PC-3 (cell line): ENCODE measurements around the gene MSH3. TPM values are rescaled to one million over a fixed set of nuclear protein-coding genes. Genes with fewer than 3 reads are reported as not detected.

Source experiments
- ATAC-seq: fragments of 200-7000 bp; cut with Tn5 transposase; 2 replicates; pipeline ENCODE4 v1.9.1; 2020; ENCODE audit warnings: mild to moderate bottlenecking, moderate library complexity
- BruUV-seq: library from RNA; stranded (reverse); fragments of 400-500 nt; replicated peaks from 2 replicates; lab custom pipeline; 2021; lab: Mats Ljungman, UMichigan
- CTCF ChIA-PET: fragments of 300-600 bp; sonication (Branson Sonifier 250); formaldehyde crosslinking; loops from one replicate; lab custom pipeline; 2022; ENCODE audit warnings: antibody characterized with exemption; lab: Charles Lee
- POLR2A ChIA-PET: fragments of 300-600 bp; sonication (Branson Sonifier 250); formaldehyde crosslinking; loops from one replicate; lab custom pipeline; 2022; ENCODE audit warnings: antibody characterized with exemption; ENCODE audit not compliant: unreplicated experiment; lab: Charles Lee
- DNase-seq: peaks from one replicate; pipeline ENCODE4 v3.0.0-alpha.2; 2015
- H2AFZ ChIP-seq: fragments of 300-600 bp; sonication (generic); 2 replicates; pipeline ENCODE4 v1.6.0; 2016; ENCODE audit warnings: antibody characterized with exemption, low read length
- H3F3A ChIP-seq: fragments of 300-600 bp; sonication (generic); one replicate; pipeline ENCODE4 v1.6.0; 2017; ENCODE audit warnings: antibody characterized with exemption, low read length, control low read depth, mild to moderate bottlenecking; ENCODE audit not compliant: unreplicated experiment
- H3K27ac ChIP-seq: fragments of 300-600 bp; sonication (generic); 2 replicates; pipeline ENCODE4 v1.5.1; 2016; ENCODE audit warnings: mild to moderate bottlenecking, low read length
- H3K27me3 ChIP-seq: fragments of 300-600 bp; sonication (generic); 2 replicates; pipeline ENCODE4 v1.6.1; 2016; ENCODE audit warnings: low read length, mixed read lengths
- H3K36me3 ChIP-seq: fragments of 300-600 bp; sonication (generic); 2 replicates; pipeline ENCODE4 v1.6.1; 2016; ENCODE audit warnings: low read depth, mixed run types, low read length, mixed read lengths
- H3K4me1 ChIP-seq: fragments of 300-600 bp; sonication (generic); 2 replicates; pipeline ENCODE4 v1.5.1; 2016; ENCODE audit warnings: low read length; ENCODE audit not compliant: insufficient read depth
- H3K4me2 ChIP-seq: fragments of 300-600 bp; sonication (generic); 2 replicates; pipeline ENCODE4 v1.6.0; 2016; ENCODE audit warnings: low read length
- H3K4me3 ChIP-seq: fragments of 300-600 bp; sonication (generic); 2 replicates; pipeline ENCODE4 v1.5.1; 2016; ENCODE audit warnings: mild to moderate bottlenecking, low read length, mixed read lengths
- H3K79me2 ChIP-seq: fragments of 300-600 bp; sonication (generic); 2 replicates; pipeline ENCODE4 v1.6.1; 2017; ENCODE audit warnings: low read length, mixed read lengths
- H3K9ac ChIP-seq: fragments of 300-600 bp; sonication (generic); 2 replicates; pipeline ENCODE4 v1.6.0; 2016; ENCODE audit warnings: mild to moderate bottlenecking, low read length
- H3K9me2 ChIP-seq: fragments of 300-600 bp; sonication (generic); replicated peaks from 2 replicates; pipeline ENCODE4 v1.6.1; 2016; ENCODE audit warnings: mixed run types, low read length, mixed read lengths
- H3K9me3 ChIP-seq: fragments of 300-600 bp; sonication (generic); 2 replicates; pipeline ENCODE4 v1.6.1; 2016; ENCODE audit warnings: low read length, mixed read lengths
- H4K20me1 ChIP-seq: fragments of 300-600 bp; sonication (generic); 2 replicates; pipeline ENCODE4 v1.6.1; 2016; ENCODE audit warnings: low read length, mixed read lengths
- EZH2 ChIP-seq: fragments of 300-600 bp; sonication (generic); IDR thresholded peaks from one replicate; pipeline ENCODE4 v1.6.1; 2017; ENCODE audit warnings: antibody characterized with exemption, mild to moderate bottlenecking, low read length; ENCODE audit not compliant: unreplicated experiment
- EZH2phosphoT487 ChIP-seq: fragments of 300-600 bp; sonication (generic); IDR thresholded peaks from 2 replicates; pipeline ENCODE4 v1.6.1; 2018; ENCODE audit warnings: mild to moderate bottlenecking, antibody characterized with exemption, low read length, borderline replicate concordance
- intact Hi-C: fragments of 100-400 bp; cut with micrococcal nuclease; formaldehyde crosslinking; loops from 2 replicates; pipeline ENCODE4 v1.9.0; 2023
- total RNA-seq: library from RNA; depleted of rRNA; stranded (reverse); fragments of >200 nt; gene quantifications from 2 replicates; pipeline ENCODE4 v1.2.3, GENCODE V29; 2014
- TF ChIP-seq, protein P1 (sequence below): fragments of 300-600 bp; sonication (generic); conservative IDR thresholded peaks from 2 replicates; pipeline ENCODE4 v1.5.1; 2017; ENCODE audit warnings: antibody characterized with exemption, low read depth, mild to moderate bottlenecking, low read length

MSH3 gene
- total RNA-seq, 1 experiment from 2014 or later, result 9.0 TPM

DNA sequence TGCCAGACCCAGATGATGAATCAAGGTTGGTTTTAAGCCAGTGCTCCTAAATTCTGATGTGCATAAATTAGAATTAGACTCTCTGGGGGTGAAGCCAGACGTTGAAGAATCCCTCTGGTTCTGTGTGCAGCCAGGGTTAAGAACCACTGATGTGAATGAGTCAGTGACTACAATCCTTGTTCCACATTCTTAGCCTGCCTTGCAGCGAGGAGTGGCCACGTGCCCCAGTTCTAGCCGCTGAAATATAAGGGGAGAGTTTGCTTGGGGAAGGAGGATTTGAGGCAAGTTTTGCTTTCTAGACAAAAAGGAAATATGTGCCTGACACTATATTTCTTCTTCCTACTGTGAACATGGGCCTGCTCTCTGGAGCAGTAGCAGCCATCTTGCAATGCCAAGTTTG lies 34.2 kb upstream of the MSH3 start:
- Histone ChIP-seq H3F3A (no peaks in the 10 kb centered on the region), H2AFZ (no peak overlapping the region), H3K79me2 (no peaks in the 10 kb centered on the region), H3K9me2 (no peaks in the 10 kb centered on the region), H3K27me3 (no peaks in the 10 kb centered on the region), H3K4me2 (no peak overlapping the region), H3K36me3 (no peaks in the 10 kb centered on the region), H3K9me3 (no peaks in the 10 kb centered on the region), H4K20me1 (no peaks in the 10 kb centered on the region), H3K9ac (no peak overlapping the region), H3K4me3 (no peak overlapping the region), H3K4me1 (no peaks in the 10 kb centered on the region), H3K27ac (no peak overlapping the region)
- no TSS peak for BruUV-seq
- intact Hi-C loops, result no loop called here
- POLR2A ChIA-PET, result no interaction called here
- ATAC-seq (no peak; the same call in 1 of the 2 replicates), DNase-seq (no peak)
- CTCF ChIA-PET, result interaction anchor here (0.8 kb wide), 1 partner anchor 18 kb away, joined by 3 read pairs; no protein-coding TSS in a partner anchor
- TF ChIP-seq EZH2phosphoT487 (no peak), EZH2 (no peak)
- TF ChIP-seq, protein P1, sequence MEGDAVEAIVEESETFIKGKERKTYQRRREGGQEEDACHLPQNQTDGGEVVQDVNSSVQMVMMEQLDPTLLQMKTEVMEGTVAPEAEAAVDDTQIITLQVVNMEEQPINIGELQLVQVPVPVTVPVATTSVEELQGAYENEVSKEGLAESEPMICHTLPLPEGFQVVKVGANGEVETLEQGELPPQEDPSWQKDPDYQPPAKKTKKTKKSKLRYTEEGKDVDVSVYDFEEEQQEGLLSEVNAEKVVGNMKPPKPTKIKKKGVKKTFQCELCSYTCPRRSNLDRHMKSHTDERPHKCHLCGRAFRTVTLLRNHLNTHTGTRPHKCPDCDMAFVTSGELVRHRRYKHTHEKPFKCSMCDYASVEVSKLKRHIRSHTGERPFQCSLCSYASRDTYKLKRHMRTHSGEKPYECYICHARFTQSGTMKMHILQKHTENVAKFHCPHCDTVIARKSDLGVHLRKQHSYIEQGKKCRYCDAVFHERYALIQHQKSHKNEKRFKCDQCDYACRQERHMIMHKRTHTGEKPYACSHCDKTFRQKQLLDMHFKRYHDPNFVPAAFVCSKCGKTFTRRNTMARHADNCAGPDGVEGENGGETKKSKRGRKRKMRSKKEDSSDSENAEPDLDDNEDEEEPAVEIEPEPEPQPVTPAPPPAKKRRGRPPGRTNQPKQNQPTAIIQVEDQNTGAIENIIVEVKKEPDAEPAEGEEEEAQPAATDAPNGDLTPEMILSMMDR, result no peak

DNA sequence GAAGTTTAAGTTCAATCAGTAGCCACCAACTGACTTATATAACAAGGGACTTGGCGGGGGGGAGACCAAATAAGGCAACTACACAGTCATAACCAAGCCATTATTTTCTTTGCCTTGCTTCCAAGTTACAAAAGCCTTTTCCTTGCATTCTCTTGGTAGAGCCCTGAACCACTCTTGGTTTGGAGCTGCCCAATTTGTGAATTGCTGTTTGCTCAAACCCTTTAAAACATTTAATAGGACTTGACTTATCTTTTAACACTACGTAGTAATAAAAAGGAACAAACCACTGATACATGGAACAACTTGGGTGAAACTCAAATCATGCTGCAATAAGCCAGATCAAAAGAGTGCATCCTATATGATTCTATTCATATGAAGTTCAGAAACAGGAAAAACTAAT lies 31.7 kb upstream of the MSH3 start:
- H3K4me2 ChIP-seq, result no peak overlapping the region
- no peaks in the 10 kb centered on the region for H3K4me1 ChIP-seq
- intact Hi-C loops, result no loop called here
- H3K27ac ChIP-seq, result no peak overlapping the region
- H3F3A ChIP-seq, result no peaks in the 10 kb centered on the region
- no peak overlapping the region for H2AFZ ChIP-seq
- H4K20me1 ChIP-seq, result no peaks in the 10 kb centered on the region
- H3K9me3 ChIP-seq, result no peaks in the 10 kb centered on the region
- POLR2A ChIA-PET, result no interaction called here
- H3K9me2 ChIP-seq, result no peaks in the 10 kb centered on the region
- ATAC-seq, result no peak
- H3K36me3 ChIP-seq, result no peaks in the 10 kb centered on the region
- TF ChIP-seq EZH2 (no peak), EZH2phosphoT487 (no peak)
- TF ChIP-seq, protein P1, result no peak
- no peaks in the 10 kb centered on the region for H3K27me3 ChIP-seq
- H3K9ac ChIP-seq, result no peak overlapping the region
- no peak for DNase-seq
- no peaks in the 10 kb centered on the region for H3K79me2 ChIP-seq
- CTCF ChIA-PET, result no interaction called here
- no TSS peak for BruUV-seq
- H3K4me3 ChIP-seq, result no peak overlapping the region

DNA sequence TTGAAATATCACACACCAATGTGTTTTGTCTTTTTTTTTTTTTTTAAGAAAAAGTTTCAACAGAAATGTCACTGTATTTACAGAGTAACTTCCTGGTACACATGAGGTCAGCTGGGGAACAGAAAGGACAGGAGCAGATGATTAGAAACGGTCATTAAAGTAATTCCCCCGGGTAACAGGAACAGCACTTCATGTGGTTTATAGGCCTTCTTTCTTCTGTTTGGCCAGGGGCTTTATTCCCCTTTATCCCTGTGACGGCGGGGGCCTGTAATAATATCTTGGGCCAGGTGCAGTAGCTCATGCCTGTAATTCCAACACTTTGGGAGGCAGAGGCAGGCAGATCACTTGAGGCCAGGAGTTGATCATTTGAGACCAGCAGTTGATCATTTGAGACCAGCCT lies 30.5 kb upstream of the MSH3 start:
- no peaks in the 10 kb centered on the region for H3F3A ChIP-seq
- ChIA-PET CTCF (interaction anchor here (0.6 kb wide), 1 partner anchor 82 kb away, joined by 6 read pairs; no protein-coding TSS in a partner anchor), POLR2A (no interaction called here)
- no peaks in the 10 kb centered on the region for H3K36me3 ChIP-seq
- TF ChIP-seq, protein P1, result no peak
- TF ChIP-seq EZH2 (no peak), EZH2phosphoT487 (no peak)
- no peaks in the 10 kb centered on the region for H3K79me2 ChIP-seq
- ATAC-seq (no peak), DNase-seq (no peak)
- no peak overlapping the region for H3K9ac ChIP-seq
- H3K4me1 ChIP-seq, result no peaks in the 10 kb centered on the region
- intact Hi-C loops, result no loop called here
- H2AFZ ChIP-seq, result no peak overlapping the region
- no peak overlapping the region for H3K27ac ChIP-seq
- BruUV-seq, result no TSS peak
- no peaks in the 10 kb centered on the region for H3K9me2 ChIP-seq
- H4K20me1 ChIP-seq, result no peaks in the 10 kb centered on the region
- H3K4me3 ChIP-seq, result no peak overlapping the region
- H3K27me3 ChIP-seq, result no peaks in the 10 kb centered on the region
- no peaks in the 10 kb centered on the region for H3K9me3 ChIP-seq
- H3K4me2 ChIP-seq, result no peak overlapping the region
